ENCODE data around the gene SH3GL3.

Gene SH3GL3

GRCh38 chr15:83470887-83471286 is 23.7 kb downstream of the SH3GL3 start:
- Histone ChIP-seq H3K36me3 (ENCODE audit: control insufficient read depth in 2 of 2, insufficient read depth in 1 of 2, low read length in 2 of 2) (no peaks in the 10 kb centered on the region), H3K9me3 (ENCODE audit: control insufficient read depth, insufficient read depth, low read depth, low read length) (no peaks in the 10 kb centered on the region; the same call in 1 of the 2 replicates), H3K4me1 (ENCODE audit: control insufficient read depth, insufficient read depth, low read length) (no peaks in the 10 kb centered on the region), H3K27ac (ENCODE audit: extremely low read depth, low read depth, low read length) (no peak overlapping the region), H3K4me3 (ENCODE audit: low read depth, low read length) (no peak overlapping the region)
- ChIA-PET POLR2A (no interaction called here), CTCF (no interaction called here)
- TF ChIP-seq ZBTB6 (tag by site-specific recombination; IDR thresholded peaks at IDR 0.05) (no peak), ZNF280C (tag by site-specific recombination; IDR thresholded peaks at IDR 0.05) (no peak), ZNF654 (tag by site-specific recombination; IDR thresholded peaks at IDR 0.05; ENCODE audit: low read depth) (no peak), ZNF776 (tag by site-specific recombination; IDR thresholded peaks at IDR 0.05; ENCODE audit: borderline replicate concordance) (no peak), ZNF221 (tag by site-specific recombination; IDR thresholded peaks at IDR 0.05; ENCODE audit: borderline replicate concordance) (no peak), ZNF324 (tag by site-specific recombination; IDR thresholded peaks at IDR 0.05) (no peak), SCRT2 (tag by site-specific recombination; IDR thresholded peaks at IDR 0.05) (no peak), ZIC2 (tag by site-specific recombination; IDR thresholded peaks at IDR 0.05) (no peak), ZNF677 (tag by site-specific recombination; IDR thresholded peaks at IDR 0.05) (no peak), ZNF623 (tag by site-specific recombination; IDR thresholded peaks at IDR 0.05) (no peak), ZNF664 (tag by site-specific recombination; IDR thresholded peaks at IDR 0.05) (no peak), ZSCAN5A (tag by site-specific recombination; IDR thresholded peaks at IDR 0.05) (no peak), ZFP69B (tag by site-specific recombination; IDR thresholded peaks at IDR 0.05) (no peak)

GRCh38 chr15:83471307-83471866 is 24.2 kb downstream of the SH3GL3 start:
- ChIA-PET CTCF (interaction anchor here (1.3 kb wide), 1 partner anchor 88 kb away, joined by 3 read pairs; no protein-coding TSS in a partner anchor), POLR2A (no interaction called here)
- Histone ChIP-seq H3K4me1 (ENCODE audit: control insufficient read depth, insufficient read depth, low read length) (no peaks in the 10 kb centered on the region; the same call in 1 of the 2 replicates), H3K27ac (ENCODE audit: extremely low read depth, low read depth, low read length) (no peak overlapping the region), H3K4me3 (ENCODE audit: low read depth, low read length) (no peak overlapping the region), H3K36me3 (ENCODE audit: control insufficient read depth in 2 of 2, insufficient read depth in 1 of 2, low read length in 2 of 2) (no peaks in the 10 kb centered on the region), H3K9me3 (ENCODE audit: control insufficient read depth, insufficient read depth, low read depth, low read length) (no peaks in the 10 kb centered on the region; the same call in 1 of the 2 replicates)
- TF ChIP-seq MYNN (tag by site-specific recombination; IDR thresholded peaks at IDR 0.05; ENCODE audit: borderline replicate concordance) (no peak), ZSCAN16 (tag by site-specific recombination; IDR thresholded peaks at IDR 0.05) (no peak), ZNF549 (tag by site-specific recombination; IDR thresholded peaks at IDR 0.05) (peak; percentile 99)

GRCh38 chr15:83472151-83472550 is 25.0 kb downstream of the SH3GL3 start:
- ChIA-PET POLR2A (no interaction called here), CTCF (interaction anchor here (1.3 kb wide), 1 partner anchor 88 kb away, joined by 3 read pairs; no protein-coding TSS in a partner anchor)
- no peak overlapping the region for H3K4me3 ChIP-seq (ENCODE audit: low read depth, low read length)
- no peak overlapping the region for H3K27ac ChIP-seq (ENCODE audit: extremely low read depth, low read depth, low read length)
- H3K9me3 ChIP-seq (ENCODE audit: control insufficient read depth, insufficient read depth, low read depth, low read length): no peaks in the 10 kb centered on the region
- TF ChIP-seq ZNF19 (tag by site-specific recombination; IDR thresholded peaks at IDR 0.05; ENCODE audit: low read depth) (no peak), ZBTB20 (tag by site-specific recombination; IDR thresholded peaks at IDR 0.05) (no peak), ZNF426 (tag by site-specific recombination; IDR thresholded peaks at IDR 0.05) (no peak), ZNF544 (tag by site-specific recombination; IDR thresholded peaks at IDR 0.05) (no peak), PATZ1 (tag by site-specific recombination; IDR thresholded peaks at IDR 0.05) (no peak), ZNF266 (tag by site-specific recombination; IDR thresholded peaks at IDR 0.05; ENCODE audit: low read depth) (no peak), OSR2 (tag by site-specific recombination; IDR thresholded peaks at IDR 0.05) (no peak), ZNF585B (tag by site-specific recombination; IDR thresholded peaks at IDR 0.05) (no peak), KLF7 (tag by site-specific recombination; IDR thresholded peaks at IDR 0.05; ENCODE audit: borderline replicate concordance) (no peak), ZNF785 (tag by site-specific recombination; IDR thresholded peaks at IDR 0.05) (no peak), ZNF596 (tag by site-specific recombination; IDR thresholded peaks at IDR 0.05) (no peak)
- H3K4me1 ChIP-seq (ENCODE audit: control insufficient read depth, insufficient read depth, low read length): peaks cover 3% of the 10 kb centered on the region
- no peaks in the 10 kb centered on the region for H3K36me3 ChIP-seq (ENCODE audit: control insufficient read depth in 2 of 2, insufficient read depth in 1 of 2, low read length in 2 of 2)
